GM12878 (cell line): Measurements from ENCODE around the gene CUEDC1. TPM values are rescaled to one million over a fixed set of nuclear protein-coding genes. Genes with fewer than 3 reads are reported as not detected.

Source experiments
- BACH1 ChIP-seq: fragments of 450-650 bp; IDR thresholded peaks from 2 replicates; pipeline ENCODE4 v1.6.1; 2017; ENCODE audit warnings: mild to moderate bottlenecking, borderline replicate concordance
- BCL11A ChIP-seq: IDR thresholded peaks from 2 replicates; pipeline ENCODE4 v1.6.1; 2011; ENCODE audit warnings: low read depth, low read length
- CBFB ChIP-seq: IDR thresholded peaks from 2 replicates; pipeline ENCODE4 v1.6.1; 2016; ENCODE audit warnings: antibody characterized with exemption, low read depth
- CBX5 ChIP-seq: sonication (generic); IDR thresholded peaks from 2 replicates; pipeline ENCODE4 v1.6.1; 2016; ENCODE audit warnings: low read depth, moderate library complexity, mild to moderate bottlenecking, inconsistent platforms
- CHD4 ChIP-seq: fragments of 200-600 bp; sonication (generic); IDR thresholded peaks from 2 replicates; pipeline ENCODE4 v1.6.1; 2016; ENCODE audit warnings: mild to moderate bottlenecking
- CREB1 ChIP-seq: IDR thresholded peaks from 2 replicates; pipeline ENCODE4 v1.6.1; 2012; ENCODE audit warnings: low read depth, mild to moderate bottlenecking, inconsistent platforms
- GATAD2B ChIP-seq: fragments of 450-650 bp; conservative IDR thresholded peaks from 2 replicates; pipeline ENCODE4 v1.6.1; 2017; ENCODE audit warnings: low read depth, mild to moderate bottlenecking, moderate library complexity
- IKZF2 ChIP-seq, 2 experiments: fragments of 450-650 bp; IDR thresholded peaks; 2 replicates each; pipeline ENCODE4 v1.6.1; 2017; ENCODE audit warnings: mild to moderate bottlenecking in 2 of 2, moderate library complexity in 2 of 2
- IRF3 ChIP-seq: fragments of 450-650 bp; IDR thresholded peaks from 2 replicates; pipeline ENCODE4 v1.6.1; 2014; ENCODE audit warnings: mild to moderate bottlenecking
- MTA3 ChIP-seq: IDR thresholded peaks from 2 replicates; pipeline ENCODE4 v1.6.1; 2012; ENCODE audit warnings: low read length, inconsistent platforms, borderline replicate concordance
- PKNOX1 ChIP-seq: fragments of 450-650 bp; IDR thresholded peaks from 2 replicates; pipeline ENCODE4 v1.6.1; 2016; ENCODE audit warnings: mild to moderate bottlenecking
- PML ChIP-seq: IDR thresholded peaks from 2 replicates; pipeline ENCODE4 v1.6.1; 2012; ENCODE audit warnings: low read length, inconsistent platforms
- RFX5 ChIP-seq: IDR thresholded peaks from 2 replicates; pipeline ENCODE4 v1.6.1; 2011; ENCODE audit warnings: low read depth, low read length, improper control_type of control experiment
- SIN3A ChIP-seq: IDR thresholded peaks from 2 replicates; pipeline ENCODE4 v1.6.1; 2012; ENCODE audit warnings: low read depth, low read length, improper control_type of control experiment
- SMARCA5 ChIP-seq: fragments of 450-650 bp; IDR thresholded peaks from 2 replicates; pipeline ENCODE4 v1.6.1; 2017; ENCODE audit warnings: mild to moderate bottlenecking
- TARDBP ChIP-seq: IDR thresholded peaks from 2 replicates; pipeline ENCODE4 v1.6.1; 2016; ENCODE audit warnings: borderline replicate concordance
- WRNIP1 ChIP-seq: IDR thresholded peaks from 2 replicates; pipeline ENCODE4 v1.6.1; 2011; ENCODE audit warnings: low read depth, low read length, improper control_type of control experiment, borderline replicate concordance
- ZSCAN29 ChIP-seq: fragments of 450-650 bp; IDR thresholded peaks from 2 replicates; pipeline ENCODE4 v1.6.1; 2017; ENCODE audit warnings: mild to moderate bottlenecking, moderate library complexity
- polyA plus RNA-seq, 11 experiments: library from polyadenylated mRNA; depleted of rRNA in 4 of 11; unstranded in 6 of 11; stranded (reverse) in 5 of 11; fragments of >200 nt; fragmentation: Nextera tagmentation in 4 of 11; fragmentation: Illumina TruSeq in 1 of 11; extraction: Ambion mirVana in 4 of 11; extraction: Trizol in 1 of 11; gene quantifications; 1 replicate in 1 of 11; 2 replicates in 10 of 11; pipeline versions ENCODE4 v1.2.1 to v1.2.3, GENCODE V29; 2011 to 2016; ENCODE audit warnings: inconsistent platforms in 2 of 11, missing spikeins in 2 of 11, low read depth in 1 of 11
- total RNA-seq, 4 experiments: library from RNA; depleted of rRNA in 3 of 4; stranded (reverse); fragments of >200 nt in 3 of 4; fragmentation: Illumina TruSeq in 1 of 4; extraction: Trizol in 1 of 4; gene quantifications; 2 replicates each; pipeline versions ENCODE4 v1.2.1 to v1.2.3, GENCODE V29; 2013 to 2021
- TF ChIP-seq, protein P1 (sequence below): fragments of 450-650 bp; IDR thresholded peaks from 2 replicates; pipeline ENCODE4 v1.6.1; 2017; ENCODE audit warnings: mild to moderate bottlenecking, moderate library complexity
- TF ChIP-seq, protein P2 (sequence below): IDR thresholded peaks from 2 replicates; pipeline ENCODE4 v1.6.1; 2011; ENCODE audit warnings: low read depth, low read length, improper control_type of control experiment, borderline replicate concordance
- TF ChIP-seq, protein P3 (sequence below): fragments of 450-650 bp; IDR thresholded peaks from 2 replicates; pipeline ENCODE4 v1.6.1; 2017; ENCODE audit warnings: low read depth, mild to moderate bottlenecking, moderate library complexity

Gene CUEDC1
- total and polyA plus RNA-seq, 10 of the 15 experiments (the other 5 are each of a cell fraction or from before 2014, with no cell fraction given): 0.24 to 7.4 (median 1.8) TPM

GRCh38 chr17:57902800-57903759 lies 52.1 kb downstream of the CUEDC1 start (continued):
- TF ChIP-seq, protein P1, sequence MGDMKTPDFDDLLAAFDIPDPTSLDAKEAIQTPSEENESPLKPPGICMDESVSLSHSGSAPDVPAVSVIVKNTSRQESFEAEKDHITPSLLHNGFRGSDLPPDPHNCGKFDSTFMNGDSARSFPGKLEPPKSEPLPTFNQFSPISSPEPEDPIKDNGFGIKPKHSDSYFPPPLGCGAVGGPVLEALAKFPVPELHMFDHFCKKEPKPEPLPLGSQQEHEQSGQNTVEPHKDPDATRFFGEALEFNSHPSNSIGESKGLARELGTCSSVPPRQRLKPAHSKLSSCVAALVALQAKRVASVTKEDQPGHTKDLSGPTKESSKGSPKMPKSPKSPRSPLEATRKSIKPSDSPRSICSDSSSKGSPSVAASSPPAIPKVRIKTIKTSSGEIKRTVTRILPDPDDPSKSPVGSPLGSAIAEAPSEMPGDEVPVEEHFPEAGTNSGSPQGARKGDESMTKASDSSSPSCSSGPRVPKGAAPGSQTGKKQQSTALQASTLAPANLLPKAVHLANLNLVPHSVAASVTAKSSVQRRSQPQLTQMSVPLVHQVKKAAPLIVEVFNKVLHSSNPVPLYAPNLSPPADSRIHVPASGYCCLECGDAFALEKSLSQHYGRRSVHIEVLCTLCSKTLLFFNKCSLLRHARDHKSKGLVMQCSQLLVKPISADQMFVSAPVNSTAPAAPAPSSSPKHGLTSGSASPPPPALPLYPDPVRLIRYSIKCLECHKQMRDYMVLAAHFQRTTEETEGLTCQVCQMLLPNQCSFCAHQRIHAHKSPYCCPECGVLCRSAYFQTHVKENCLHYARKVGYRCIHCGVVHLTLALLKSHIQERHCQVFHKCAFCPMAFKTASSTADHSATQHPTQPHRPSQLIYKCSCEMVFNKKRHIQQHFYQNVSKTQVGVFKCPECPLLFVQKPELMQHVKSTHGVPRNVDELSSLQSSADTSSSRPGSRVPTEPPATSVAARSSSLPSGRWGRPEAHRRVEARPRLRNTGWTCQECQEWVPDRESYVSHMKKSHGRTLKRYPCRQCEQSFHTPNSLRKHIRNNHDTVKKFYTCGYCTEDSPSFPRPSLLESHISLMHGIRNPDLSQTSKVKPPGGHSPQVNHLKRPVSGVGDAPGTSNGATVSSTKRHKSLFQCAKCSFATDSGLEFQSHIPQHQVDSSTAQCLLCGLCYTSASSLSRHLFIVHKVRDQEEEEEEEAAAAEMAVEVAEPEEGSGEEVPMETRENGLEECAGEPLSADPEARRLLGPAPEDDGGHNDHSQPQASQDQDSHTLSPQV: no peak
- TF ChIP-seq BCL11A (peak; percentile 71), CHD4 (peak; percentile 42; the same call in 1 of the 2 replicates), CREB1 (peak; percentile 38; the same call in 1 of the 2 replicates), RFX5 (no peak), IKZF2 (IDR thresholded peaks at IDR 0.05) (peak; percentile 83 to 86), TARDBP (no peak), GATAD2B (peak; percentile 89), IRF3 (no peak), CBFB (no peak), WRNIP1 (no peak), MTA3 (peak; percentile 54; the same call in 1 of the 2 replicates), CBX5 (no peak; the same call in 1 of the 2 replicates), PKNOX1 (0 out of 2 replicates have a peak, but pooled peaks have one; percentile 7), SMARCA5 (peak; percentile 38; the same call in 1 of the 2 replicates), BACH1 (peak; percentile 70; the same call in 1 of the 2 replicates), ZSCAN29 (no peak), SIN3A (no peak), PML (no peak)
- TF ChIP-seq, protein P2, sequence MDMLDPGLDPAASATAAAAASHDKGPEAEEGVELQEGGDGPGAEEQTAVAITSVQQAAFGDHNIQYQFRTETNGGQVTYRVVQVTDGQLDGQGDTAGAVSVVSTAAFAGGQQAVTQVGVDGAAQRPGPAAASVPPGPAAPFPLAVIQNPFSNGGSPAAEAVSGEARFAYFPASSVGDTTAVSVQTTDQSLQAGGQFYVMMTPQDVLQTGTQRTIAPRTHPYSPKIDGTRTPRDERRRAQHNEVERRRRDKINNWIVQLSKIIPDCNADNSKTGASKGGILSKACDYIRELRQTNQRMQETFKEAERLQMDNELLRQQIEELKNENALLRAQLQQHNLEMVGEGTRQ: no peak
- TF ChIP-seq, protein P3, sequence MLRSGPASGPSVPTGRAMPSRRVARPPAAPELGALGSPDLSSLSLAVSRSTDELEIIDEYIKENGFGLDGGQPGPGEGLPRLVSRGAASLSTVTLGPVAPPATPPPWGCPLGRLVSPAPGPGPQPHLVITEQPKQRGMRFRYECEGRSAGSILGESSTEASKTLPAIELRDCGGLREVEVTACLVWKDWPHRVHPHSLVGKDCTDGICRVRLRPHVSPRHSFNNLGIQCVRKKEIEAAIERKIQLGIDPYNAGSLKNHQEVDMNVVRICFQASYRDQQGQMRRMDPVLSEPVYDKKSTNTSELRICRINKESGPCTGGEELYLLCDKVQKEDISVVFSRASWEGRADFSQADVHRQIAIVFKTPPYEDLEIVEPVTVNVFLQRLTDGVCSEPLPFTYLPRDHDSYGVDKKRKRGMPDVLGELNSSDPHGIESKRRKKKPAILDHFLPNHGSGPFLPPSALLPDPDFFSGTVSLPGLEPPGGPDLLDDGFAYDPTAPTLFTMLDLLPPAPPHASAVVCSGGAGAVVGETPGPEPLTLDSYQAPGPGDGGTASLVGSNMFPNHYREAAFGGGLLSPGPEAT: peak; percentile 44; the same call in 1 of the 2 replicates
